ENCODE results near the gene SLC9A9. TPM values are rescaled to one million over a fixed set of nuclear protein-coding genes. Genes with fewer than 3 reads are reported as not detected.

Gene SLC9A9
- total and polyA plus RNA-seq, 12 donors: 1.3 to 8.4 (median 3.0) TPM

- Histone ChIP-seq H3K4me1 (peaks cover 0 to 16% (median 8%) of the 10 kb centered on the region in 9 donors), H3K9me3 (no peaks in the 10 kb centered on the region), H3K36me3 (no peaks in the 10 kb centered on the region), H3K4me3 (no peak overlapping the region), H3K27me3 (no peaks in the 10 kb centered on the region), H3K27ac (no peak overlapping the region)
- TF ChIP-seq, protein P1, sequence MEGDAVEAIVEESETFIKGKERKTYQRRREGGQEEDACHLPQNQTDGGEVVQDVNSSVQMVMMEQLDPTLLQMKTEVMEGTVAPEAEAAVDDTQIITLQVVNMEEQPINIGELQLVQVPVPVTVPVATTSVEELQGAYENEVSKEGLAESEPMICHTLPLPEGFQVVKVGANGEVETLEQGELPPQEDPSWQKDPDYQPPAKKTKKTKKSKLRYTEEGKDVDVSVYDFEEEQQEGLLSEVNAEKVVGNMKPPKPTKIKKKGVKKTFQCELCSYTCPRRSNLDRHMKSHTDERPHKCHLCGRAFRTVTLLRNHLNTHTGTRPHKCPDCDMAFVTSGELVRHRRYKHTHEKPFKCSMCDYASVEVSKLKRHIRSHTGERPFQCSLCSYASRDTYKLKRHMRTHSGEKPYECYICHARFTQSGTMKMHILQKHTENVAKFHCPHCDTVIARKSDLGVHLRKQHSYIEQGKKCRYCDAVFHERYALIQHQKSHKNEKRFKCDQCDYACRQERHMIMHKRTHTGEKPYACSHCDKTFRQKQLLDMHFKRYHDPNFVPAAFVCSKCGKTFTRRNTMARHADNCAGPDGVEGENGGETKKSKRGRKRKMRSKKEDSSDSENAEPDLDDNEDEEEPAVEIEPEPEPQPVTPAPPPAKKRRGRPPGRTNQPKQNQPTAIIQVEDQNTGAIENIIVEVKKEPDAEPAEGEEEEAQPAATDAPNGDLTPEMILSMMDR (IDR thresholded peaks at IDR 0.05): no peak
- ATAC-seq (no peak), DNase-seq (no peak)
- 89 to 90% methylated on average over 2 of the region's 2 CpGs for WGBS, 2 donors
- intact Hi-C loops (cut with DNase I): no loop called here
These were observed 559.3 kb downstream of the SLC9A9 start for GRCh38 chr3:143288944-143289343.

GRCh38 chr3:143287403-143287802 lies 560.9 kb downstream of the SLC9A9 start:
- H3K4me3 ChIP-seq: no peak overlapping the region
- DNase-seq (no peak), ATAC-seq (no peak)
- TF ChIP-seq, protein P1 (IDR thresholded peaks at IDR 0.05): no peak
- H3K36me3 ChIP-seq: no peaks in the 10 kb centered on the region
- H3K27me3 ChIP-seq: no peaks in the 10 kb centered on the region
- H3K9me3 ChIP-seq: no peaks in the 10 kb centered on the region
- peaks cover 0 to 16% (median 8%) of the 10 kb centered on the region in 9 donors for H3K4me1 ChIP-seq
- WGBS, 2 donors: 79 to 82% methylated on average over 2 of the region's 2 CpGs
- intact Hi-C loops (cut with DNase I): no loop called here
- H3K27ac ChIP-seq: no peak overlapping the region

DNA sequence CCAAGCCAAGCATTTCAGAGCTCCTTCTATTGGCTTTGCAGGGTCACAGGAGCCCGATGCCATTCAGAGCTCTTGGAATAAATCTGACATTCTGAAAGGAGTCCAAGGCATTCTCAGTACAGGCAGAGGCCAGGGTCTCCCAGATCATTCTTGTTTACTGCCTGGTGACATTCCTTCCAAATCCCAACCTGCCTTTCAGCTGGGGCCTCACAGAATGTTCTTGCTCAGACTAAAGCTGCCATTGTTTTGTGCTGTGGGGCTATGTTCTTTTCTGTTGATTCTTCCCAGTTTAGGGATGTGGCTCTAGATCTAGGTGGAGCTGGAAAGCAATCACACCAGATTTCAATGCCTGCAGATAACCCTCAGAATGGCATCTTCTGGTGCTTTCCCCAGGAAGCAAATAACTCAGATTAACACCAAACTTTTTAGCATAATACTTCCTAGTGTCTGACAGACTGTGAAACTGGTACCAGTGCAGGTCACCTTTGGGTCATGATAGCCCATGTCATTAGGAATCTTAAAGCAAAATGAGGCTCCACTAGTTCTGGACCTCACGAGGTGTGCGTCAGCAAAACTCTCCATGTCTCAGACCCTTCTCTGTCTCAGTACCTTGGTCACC lies 561.8 kb downstream of the SLC9A9 start:
- Histone ChIP-seq H3K36me3 (no peaks in the 10 kb centered on the region), H3K4me1 (peaks cover 0 to 7% (median 2%) of the 10 kb centered on the region in 9 donors), H3K4me3 (no peak overlapping the region), H3K9me3 (no peaks in the 10 kb centered on the region), H3K27me3 (no peaks in the 10 kb centered on the region), H3K27ac (no peak overlapping the region)
- ATAC-seq (no peak), DNase-seq (no peak)
- intact Hi-C loops (cut with DNase I): no loop called here
- WGBS, 2 donors: 94 to 98% methylated on average over 3 of the region's 3 CpGs
- TF ChIP-seq, protein P1 (IDR thresholded peaks at IDR 0.05): no peak

- Histone ChIP-seq H3K27me3 (no peaks in the 10 kb centered on the region), H3K4me1 (no peaks in the 10 kb centered on the region), H3K36me3 (no peaks in the 10 kb centered on the region), H3K27ac (no peak overlapping the region), H3K9me3 (no peaks in the 10 kb centered on the region), H3K4me3 (no peak overlapping the region)
- WGBS, 2 donors: 88 to 91% methylated on average over 4 of the region's 4 CpGs
- TF ChIP-seq, protein P1 (IDR thresholded peaks at IDR 0.05): no peak
- DNase-seq: no peak
- intact Hi-C loops (cut with DNase I): no loop called here
- ATAC-seq: no peak
These were observed 564.7 kb downstream of the SLC9A9 start for GRCh38 chr3:143283432-143284128.

Measured in heart right ventricle (tissue), 16 donors.